GM18867 (cell line): ENCODE data around the gene ATP1A3.
A peak's percentile ranks its signal among the peaks of the same experiment; 100 is the strongest.

Experiments used
- ATAC-seq: cut with Tn5 transposase; IDR thresholded peaks from one replicate; pipeline ENCODE4 v1.9.1; 2021; ENCODE audit warnings: mild to moderate bottlenecking, moderate library complexity; ENCODE audit not compliant: unreplicated experiment

The ATP1A3 gene

GRCh38 chr19:41988947-41989346 is 5.1 kb downstream of the ATP1A3 start:
- no peak for ATAC-seq

GRCh38 chr19:41987141-41987860 is 6.7 kb downstream of the ATP1A3 start:
- no peak for ATAC-seq

DNA sequence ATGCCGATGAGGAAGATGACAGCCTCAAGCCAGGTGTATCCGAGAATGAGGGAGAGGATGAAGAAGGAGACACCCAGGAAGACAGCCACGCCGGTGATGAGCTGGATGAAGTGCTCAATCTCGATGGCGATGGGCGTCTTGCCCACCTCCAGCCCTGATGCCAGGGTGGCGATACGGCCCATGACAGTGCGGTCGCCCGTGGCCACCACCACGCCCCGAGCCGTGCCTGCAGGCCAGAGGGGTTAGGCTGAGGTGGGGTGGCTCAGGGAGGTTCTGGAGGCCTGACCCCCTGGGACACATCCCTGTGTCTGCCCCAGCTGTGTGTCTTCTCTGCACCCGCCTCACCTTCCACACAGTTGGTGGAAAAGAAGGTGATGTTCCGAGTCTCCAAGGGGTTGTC is 9.1 kb downstream of the ATP1A3 start:
- ATAC-seq = no peak

DNA sequence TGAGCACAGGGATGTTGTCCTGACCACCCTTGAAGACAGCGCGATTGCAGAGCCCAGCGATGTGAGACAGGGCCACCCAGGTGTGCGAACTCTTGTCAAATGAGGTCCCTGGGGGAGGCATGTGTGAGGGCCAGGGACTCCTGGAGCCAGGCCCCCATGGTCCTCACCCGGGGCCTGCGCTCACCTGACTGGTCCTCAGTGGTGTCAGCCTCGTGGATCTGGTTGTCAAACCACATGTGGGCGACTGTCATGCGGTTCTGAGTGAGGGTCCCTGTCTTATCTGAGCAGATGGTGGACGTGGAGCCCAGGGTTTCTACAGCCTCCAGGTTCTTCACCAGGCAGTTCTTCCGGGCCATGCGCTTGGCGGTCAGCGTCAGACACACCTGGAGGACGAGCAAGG is 12.3 kb downstream of the ATP1A3 start:
- no peak for ATAC-seq

- ATAC-seq = no peak
These were observed 15.6 kb downstream of the ATP1A3 start for GRCh38 chr19:41978470-41978869.

DNA sequence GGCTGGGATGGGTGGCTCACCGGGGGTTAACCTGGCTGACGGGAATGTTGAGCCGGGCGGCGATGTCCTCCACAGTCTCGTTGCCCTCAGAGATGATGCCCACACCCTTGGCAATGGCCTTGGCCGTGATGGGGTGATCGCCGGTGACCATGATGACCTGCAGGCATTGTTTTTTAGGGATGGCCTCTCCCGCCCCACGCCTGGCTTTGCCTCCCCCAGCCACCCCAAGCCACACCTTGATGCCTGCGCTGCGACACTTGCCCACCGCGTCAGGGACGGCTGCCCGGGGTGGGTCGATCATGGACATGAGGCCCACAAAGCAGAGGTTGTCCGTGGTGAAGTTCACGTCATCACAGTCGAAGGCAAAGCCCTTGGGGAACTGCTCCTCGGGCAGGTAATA is 16.1 kb downstream of the ATP1A3 start:
- no peak for ATAC-seq

GRCh38 chr19:41974652-41975051 is 19.4 kb downstream of the ATP1A3 start:
- ATAC-seq = no peak

- ATAC-seq = no peak
These were observed 22.7 kb downstream of the ATP1A3 start for GRCh38 chr19:41971363-41971762.

GRCh38 chr19:41969772-41970458 is 24.1 kb downstream of the ATP1A3 start:
- ATAC-seq = no peak

DNA sequence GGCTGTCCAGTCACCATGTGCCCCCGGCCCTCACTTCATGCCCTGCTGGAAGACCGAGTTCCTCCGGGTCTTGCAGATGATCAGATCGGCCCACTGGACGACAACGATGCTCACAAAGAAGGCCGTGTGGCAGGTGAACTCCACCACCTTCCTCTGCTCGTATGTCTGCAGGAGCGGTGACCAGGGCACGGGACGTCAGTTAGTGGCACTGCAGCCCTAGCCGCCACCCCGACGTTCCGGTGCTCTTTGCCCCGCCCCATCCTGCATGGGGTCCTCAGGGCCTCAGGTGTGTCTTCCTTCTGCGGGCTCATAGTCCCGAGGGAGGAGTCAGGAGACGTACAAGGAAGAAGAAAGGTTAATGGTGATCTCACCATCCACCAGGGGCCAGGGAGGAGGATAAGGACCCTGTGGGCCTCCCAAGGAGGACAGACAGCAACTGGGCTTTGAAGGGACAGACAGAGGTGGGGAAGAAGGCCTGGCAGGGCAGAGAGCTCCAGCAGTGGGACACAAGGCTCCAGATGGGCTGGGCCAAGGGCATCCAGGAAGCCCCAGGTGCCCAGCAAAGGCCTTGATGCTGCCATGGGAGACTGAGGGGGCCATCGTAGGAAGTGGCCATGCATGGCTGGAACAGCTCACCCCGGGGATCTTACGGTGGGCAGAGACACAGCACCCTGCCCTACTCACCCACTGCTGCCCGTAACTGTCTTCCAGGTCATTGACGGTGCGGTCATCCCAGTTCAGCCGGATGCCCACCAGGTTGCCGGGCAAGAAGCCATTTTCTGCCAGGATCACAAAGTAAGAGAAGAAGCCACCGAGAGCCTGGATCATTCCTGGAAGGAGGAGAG is 25.1 kb downstream of the ATP1A3 start:
- no peak for ATAC-seq

DNA sequence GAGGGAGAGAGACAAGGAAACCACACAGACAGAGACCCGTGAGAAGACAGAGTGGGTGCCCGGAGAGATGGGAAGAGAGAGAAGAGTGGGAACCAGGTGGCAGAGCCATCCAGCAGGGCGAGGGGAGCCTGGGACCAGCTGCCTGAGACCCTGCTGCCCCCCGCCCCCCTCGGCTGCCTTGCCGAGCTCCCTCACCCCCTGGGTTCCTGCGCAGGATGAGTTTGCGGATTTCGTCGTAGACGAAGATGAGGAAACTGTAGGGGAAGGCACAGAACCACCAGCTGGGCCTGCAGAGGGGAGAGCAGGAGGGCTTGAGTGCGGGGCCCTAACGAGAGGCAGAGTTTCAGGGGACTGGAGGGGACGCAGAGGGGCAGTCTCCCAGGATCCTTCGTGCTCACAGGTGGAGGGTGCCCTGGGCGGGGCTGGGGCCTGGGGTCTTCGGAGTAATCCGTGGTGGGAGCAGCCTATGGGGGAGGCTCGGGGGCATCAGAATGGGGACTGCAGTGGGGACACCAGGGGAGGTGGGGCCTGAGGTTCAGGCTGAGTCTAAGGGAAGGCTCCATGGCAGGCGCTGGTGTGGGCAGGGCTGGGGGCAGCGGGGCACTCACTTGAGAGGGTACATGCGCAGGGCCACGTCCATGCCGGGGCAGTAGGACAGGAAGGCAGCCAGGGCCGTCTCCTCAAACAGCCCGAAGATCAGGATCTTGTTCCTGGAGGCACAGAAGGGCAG is 26.8 kb downstream of the ATP1A3 start:
- ATAC-seq = no peak

GRCh38 chr19:41965106-41965505 is 28.9 kb downstream of the ATP1A3 start:
- no peak for ATAC-seq

GRCh38 chr19:41960973-41961372 is 33.1 kb downstream of the ATP1A3 start:
- ATAC-seq = no peak

DNA sequence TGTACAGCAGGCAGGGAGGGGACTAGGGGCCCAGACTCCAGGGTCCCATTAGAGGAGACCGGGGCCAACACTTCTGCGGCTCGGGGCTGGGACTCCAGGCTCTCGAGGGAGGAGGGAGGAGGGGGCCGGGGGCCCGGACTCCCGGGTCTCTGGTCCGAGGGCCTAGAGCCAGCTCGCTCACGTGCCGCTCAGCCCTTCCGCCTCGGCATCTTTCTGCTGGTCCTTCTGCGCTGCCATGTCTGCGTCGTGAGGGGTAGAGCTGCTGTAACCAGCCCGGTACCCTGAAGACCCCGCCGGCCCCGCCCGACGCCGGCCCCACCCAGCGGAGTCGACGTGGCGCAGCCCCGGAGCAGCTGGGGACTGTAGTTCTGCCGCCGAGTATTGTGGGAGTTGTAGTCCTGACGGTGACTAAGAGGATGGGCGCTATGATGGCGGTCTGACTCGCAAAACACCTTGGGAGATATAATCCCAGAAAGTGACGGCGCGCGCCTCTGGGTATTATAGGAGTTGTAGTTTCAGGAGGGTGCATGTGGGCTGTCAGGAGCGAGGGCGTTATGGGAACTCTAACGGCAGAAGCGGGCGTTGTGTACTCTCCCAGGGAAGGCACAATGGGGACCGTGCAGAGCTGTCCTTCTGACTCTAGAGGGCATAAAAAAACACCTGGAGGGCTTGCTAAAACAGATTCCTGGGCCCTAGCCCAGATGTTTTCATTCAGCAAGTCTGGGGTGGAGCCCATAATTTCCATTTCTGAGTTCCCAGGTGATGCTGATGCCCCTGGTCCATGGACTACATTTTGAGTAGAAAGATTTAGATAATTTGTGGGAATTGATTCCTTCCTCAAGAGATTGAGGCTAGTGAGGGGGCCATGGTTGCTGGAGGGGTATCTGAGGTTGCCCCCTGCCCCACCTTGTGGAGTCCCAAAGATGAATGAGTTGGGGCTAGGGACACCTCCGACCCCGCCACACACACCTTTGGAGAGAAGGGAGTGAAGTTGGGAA is 34.7 kb downstream of the ATP1A3 start, which contains the start of gene RABAC1:
RABAC1 (minus strand) TSS at position 266 of the 998 bp plus-strand sequence; CDS start at position 237, 29 bp downstream.
- ATAC-seq = peak; percentile 74

- ATAC-seq = peak; percentile 58
These were observed 35.5 kb downstream of the ATP1A3 start for GRCh38 chr19:41958367-41959055.

DNA sequence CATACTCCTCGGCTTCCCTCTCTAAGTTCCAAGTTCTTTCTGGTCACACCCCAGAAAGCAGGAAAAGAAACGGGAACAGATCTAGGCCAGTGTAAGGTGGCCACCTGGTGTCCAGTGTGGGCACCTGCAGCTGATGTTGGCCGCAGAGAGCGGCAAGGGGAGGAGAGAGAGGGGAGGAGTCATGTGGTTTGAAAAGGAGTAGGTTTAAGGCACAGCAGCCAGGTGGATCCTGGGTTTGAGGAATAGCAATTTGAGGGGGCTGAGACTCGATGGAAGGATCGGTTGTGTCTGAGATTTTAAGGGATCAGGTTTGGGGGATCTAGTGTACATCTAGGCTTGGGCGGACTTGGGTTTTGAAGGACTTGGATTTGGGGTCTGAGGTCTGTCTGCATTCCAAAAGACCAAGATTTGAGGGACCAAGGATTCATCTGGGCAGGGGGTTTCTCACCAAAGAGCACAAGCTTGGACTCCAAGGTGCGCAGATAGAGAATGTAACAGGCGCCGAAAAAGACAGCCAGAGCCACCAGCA is 36.1 kb downstream of the ATP1A3 start:
- peak; percentile 46 for ATAC-seq

DNA sequence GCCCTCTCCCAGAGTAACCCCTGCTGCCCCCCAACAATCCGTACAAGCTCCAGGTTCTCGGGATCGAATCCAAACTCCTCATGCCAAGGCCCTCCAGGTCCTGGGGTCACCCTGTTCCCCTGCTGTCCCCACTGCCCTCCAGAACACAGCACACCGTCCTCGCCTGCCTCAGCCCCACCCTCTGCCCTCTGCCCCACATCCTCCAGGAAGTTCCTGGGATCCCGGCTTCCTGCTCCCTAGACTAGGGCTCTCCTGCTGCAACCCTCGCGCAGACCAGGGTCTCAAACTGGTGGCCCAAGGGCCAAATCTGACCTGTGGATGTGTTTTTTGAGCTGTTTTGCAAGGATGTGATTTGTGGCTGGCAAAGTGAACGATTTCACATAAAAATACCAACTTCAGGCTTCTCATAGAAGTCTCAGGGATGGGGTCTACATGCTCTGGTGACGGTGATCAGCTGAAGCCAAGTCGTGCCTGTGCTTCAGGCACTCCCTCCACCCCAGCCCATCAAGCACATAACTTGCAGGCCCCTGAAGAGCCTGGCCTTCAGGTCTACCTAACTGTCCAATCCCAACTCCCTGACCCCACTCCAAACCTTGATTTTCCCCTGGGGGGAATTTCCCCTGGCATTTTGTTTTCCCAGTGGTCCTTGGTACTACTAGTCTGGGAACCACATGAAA is 36.7 kb downstream of the ATP1A3 start:
- no peak for ATAC-seq

GRCh38 chr19:41956621-41957020 is 37.4 kb downstream of the ATP1A3 start:
- ATAC-seq = no peak
